ENCODE data around the gene PIF1. TPM values are rescaled to one million over a fixed set of nuclear protein-coding genes. Genes with fewer than 3 reads are reported as not detected.

PIF1 gene
- total and polyA plus RNA-seq, 2 of the 4 experiments (the other 2 are of a cell fraction), result 3.9 to 19.9 TPM

DNA sequence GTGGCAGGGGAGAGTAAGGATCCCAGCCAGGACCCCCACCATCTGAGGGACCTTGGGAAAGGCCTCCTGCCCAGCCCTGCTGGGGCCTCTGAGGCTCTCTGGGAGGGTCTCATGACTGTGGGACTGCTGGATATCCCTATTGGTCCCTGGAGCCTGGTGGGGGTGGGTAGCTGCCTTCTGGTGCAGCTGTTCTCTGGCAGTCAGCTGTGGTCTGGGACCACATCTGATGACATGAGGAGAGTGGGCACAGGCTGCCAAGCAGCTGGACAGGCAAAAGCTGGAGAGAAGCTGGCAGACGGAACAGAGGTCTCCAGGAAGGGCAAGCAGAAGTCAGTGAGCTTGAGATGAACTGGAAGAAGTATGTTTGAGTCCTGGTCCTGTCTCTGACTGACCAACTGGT lies 38.6 kb upstream of the PIF1 start:
- H3K4me3 ChIP-seq (ENCODE audit: insufficient read depth, low read depth, low read length), result no peak overlapping the region
- H3K79me1 ChIP-seq (ENCODE audit: low read depth in 1 of 2, low read length in 2 of 2), result peaks cover 37 to 82% of the 10 kb centered on the region in 2 experiments
- ChIA-PET POLR2A (ENCODE audit: unreplicated experiment) (no interaction called here), CTCF (interaction anchor here (1.4 kb wide), 1 partner anchor 13 kb away, joined by 3 read pairs; no protein-coding TSS in a partner anchor)
- peak overlapping the region; percentile 29 for H3K4ac ChIP-seq (ENCODE audit: low read depth, low read length)
- peak overlapping the region; percentile 36; the same call in 1 of the 2 replicates for H3K23ac ChIP-seq (ENCODE audit: low read depth, low read length)
- H4K20me1 ChIP-seq (ENCODE audit: insufficient read depth, low read length), result peaks cover 13% of the 10 kb centered on the region
- H3K27me3 ChIP-seq (ENCODE audit: control insufficient read depth, insufficient read depth, low read length), result no peaks in the 10 kb centered on the region
- H3K36me3 ChIP-seq (ENCODE audit: control insufficient read depth, insufficient read depth, low read length), result peaks cover 69% of the 10 kb centered on the region
- DNase-seq, result peak; percentile 38
- in situ Hi-C loops (cut with MboI; ENCODE audit: low sequenced_read_pairs), result no loop called here
- intact Hi-C loops (cut with micrococcal nuclease), result no loop called here
- no peaks in the 10 kb centered on the region for H3K9me3 ChIP-seq (ENCODE audit: control insufficient read depth, insufficient read depth, low read length)
- peak overlapping the region; percentile 90 for H3K27ac ChIP-seq (ENCODE audit: insufficient read depth, low read length)
- H3K14ac ChIP-seq (replicated peaks; ENCODE audit: low read depth, low read length), result peak overlapping the region; percentile 10; the same call in 1 of the 2 replicates
- H4K91ac ChIP-seq (ENCODE audit: insufficient read depth, low read depth, low read length), result peak overlapping the region; percentile 44
- BruUV-seq (replicated peaks), result no TSS peak
- H2AFZ ChIP-seq (replicated peaks; ENCODE audit: low read length, poor library complexity), result no peak overlapping the region
- 71% methylated on average over 1 of the region's 1 CpG; no CpG with 5 or more reads in 1 of the 2 experiments for WGBS, 2 experiments (ENCODE audit: extremely low coverage in 2 of 2, insufficient read length in 1 of 2)
- TF ChIP-seq FOS (IDR thresholded peaks at IDR 0.05; ENCODE audit: low read depth, low read length) (no peak), ELK1 (IDR thresholded peaks at IDR 0.05; ENCODE audit: borderline replicate concordance, low read depth, low read length) (no peak), RFX5 (IDR thresholded peaks at IDR 0.05; ENCODE audit: low read depth, low read length) (no peak), SMC3 (IDR thresholded peaks at IDR 0.05; ENCODE audit: low read depth, low read length) (no peak), RAD21 (IDR thresholded peaks at IDR 0.05; ENCODE audit: low read length) (no peak), MAZ (IDR thresholded peaks at IDR 0.05; ENCODE audit: borderline replicate concordance, low read depth, low read length) (no peak)
- H2BK5ac ChIP-seq (ENCODE audit: low read depth, low read length, poor library complexity, severe bottlenecking), result peak overlapping the region; percentile 61
- H3K4me2 ChIP-seq (ENCODE audit: low read depth, low read length), result 0 out of 2 replicates have a peak overlapping the region, but pooled peaks have one; percentile 14
- dilution Hi-C loops (cut with HindIII; ENCODE audit: low sequenced_read_pairs, unreplicated experiment), result no loop called here
- no peak for ATAC-seq (ENCODE audit: low read depth)
- peak overlapping the region; percentile 65 for H2AK5ac ChIP-seq (ENCODE audit: low read depth, low read length)
- no peak overlapping the region for H3K9ac ChIP-seq (ENCODE audit: low read depth, low read length)
- peak overlapping the region; percentile 0; the same call in 2 of the 3 replicates for H2BK15ac ChIP-seq (ENCODE audit: low read depth, low read length)
- H4K8ac ChIP-seq (ENCODE audit: low read depth in 2 of 2, low read length in 2 of 2), result 0 out of 4 replicates have a peak overlapping the region, but pooled peaks of 1 of the 2 experiments have one; percentile 1
- H3K18ac ChIP-seq (ENCODE audit: low read depth, low read length), result peak overlapping the region; percentile 77
- peak overlapping the region; percentile 32; the same call in 1 of the 2 replicates for H2BK20ac ChIP-seq (ENCODE audit: low read depth, low read length)
- peak overlapping the region; percentile 80 for H4K5ac ChIP-seq (ENCODE audit: low read depth, low read length)
- H2BK120ac ChIP-seq (ENCODE audit: low read depth, low read length), result peak overlapping the region; percentile 65
- H3K9me1 ChIP-seq (ENCODE audit: insufficient read depth, low read length), result peaks cover 46% of the 10 kb centered on the region
- no peak overlapping the region for H3K56ac ChIP-seq (ENCODE audit: extremely low read depth, insufficient read depth, low read length)
- H3K4me1 ChIP-seq (ENCODE audit: control insufficient read depth, insufficient read depth, low read length), result peaks cover 56% of the 10 kb centered on the region
- peak overlapping the region; percentile 5 for H2AK9ac ChIP-seq (replicated peaks; ENCODE audit: low read depth, low read length, poor library complexity)

All from IMR-90 (cell line).